GM21529 (cell line): ENCODE data around the gene SF3A2.
A peak's percentile ranks its signal among the peaks of the same experiment; 100 is the strongest.

Experiments used
- ATAC-seq: cut with Tn5 transposase; IDR thresholded peaks from one replicate; pipeline ENCODE4 v1.9.1; 2021; ENCODE audit not compliant: unreplicated experiment

SF3A2 gene

GRCh38 chr19:2252055-2252796 lies 15.6 kb downstream of the SF3A2 start:
- no peak for ATAC-seq

GRCh38 chr19:2252797-2253105 lies 16.1 kb downstream of the SF3A2 start:
- ATAC-seq = no peak

GRCh38 chr19:2253106-2254063 lies 16.8 kb downstream of the SF3A2 start:
- no peak for ATAC-seq

- ATAC-seq = no peak
Observed at GRCh38 chr19:2254064-2254872, 17.6 kb downstream of the SF3A2 start.

- ATAC-seq = no peak
Observed at GRCh38 chr19:2255112-2255845, 18.7 kb downstream of the SF3A2 start.

GRCh38 chr19:2255982-2256685 lies 19.5 kb downstream of the SF3A2 start, which contains the start of gene JSRP1:
JSRP1 (minus strand) TSS chr19:2256417; CDS start chr19:2255314, 1,103 bp downstream.
- ATAC-seq = no peak

GRCh38 chr19:2259336-2259735 lies 22.7 kb downstream of the SF3A2 start:
- no peak for ATAC-seq

GRCh38 chr19:2260341-2260805 lies 23.7 kb downstream of the SF3A2 start:
- ATAC-seq = no peak

GRCh38 chr19:2261438-2262172 lies 25.0 kb downstream of the SF3A2 start:
- ATAC-seq = no peak

GRCh38 chr19:2266183-2266993 lies 29.8 kb downstream of the SF3A2 start:
- ATAC-seq = peak; percentile 29

- no peak for ATAC-seq
Observed at GRCh38 chr19:2268480-2268830, 31.8 kb downstream of the SF3A2 start.

GRCh38 chr19:2268861-2269243 lies 32.2 kb downstream of the SF3A2 start:
- ATAC-seq = no peak

GRCh38 chr19:2269244-2270156 lies 32.9 kb downstream of the SF3A2 start:
- ATAC-seq = peak; percentile 50

- no peak for ATAC-seq
Observed at GRCh38 chr19:2270157-2270422, 33.5 kb downstream of the SF3A2 start.

GRCh38 chr19:2270423-2271233 lies 34.0 kb downstream of the SF3A2 start:
- ATAC-seq = no peak

- no peak for ATAC-seq
Observed at GRCh38 chr19:2271234-2272103, 34.8 kb downstream of the SF3A2 start.
